IMR-90 (cell line): Measurements from ENCODE around the gene TBC1D22A. TPM values are rescaled to one million over a fixed set of nuclear protein-coding genes. Genes with fewer than 3 reads are reported as not detected.

ENCODE experiments used
- ATAC-seq: fragments of 200-7000 bp; cut with Tn5 transposase; 2 replicates; pipeline ENCODE4 v1.9.1; 2020; ENCODE audit warnings: low read depth, mild to moderate bottlenecking, moderate library complexity
- BruUV-seq: library from RNA; stranded (reverse); fragments of 400-500 nt; replicated peaks from 2 replicates; lab custom pipeline; 2021; lab: Mats Ljungman, UMichigan
- CTCF ChIA-PET: fragments of 300-600 bp; formaldehyde crosslinking; extraction: SDS; loops from one replicate; lab custom pipeline; 2021; ENCODE audit warnings: antibody characterized with exemption; lab: Yijun Ruan, JAX
- POLR2A ChIA-PET: fragments of 300-600 bp; sonication (Branson Sonifier 250); formaldehyde crosslinking; loops from one replicate; lab custom pipeline; 2022; ENCODE audit warnings: antibody characterized with exemption; ENCODE audit not compliant: unreplicated experiment; lab: Charles Lee
- DNase-seq: peaks from one replicate; pipeline ENCODE4 v3.0.0; 2013
- H2AFZ ChIP-seq: replicated peaks from 2 replicates; pipeline ENCODE3; 2013; ENCODE audit warnings: low read length, mild to moderate bottlenecking; ENCODE audit not compliant: poor library complexity
- H2AK5ac ChIP-seq: 2 replicates; pipeline ENCODE4 v1.6.1; 2013; ENCODE audit warnings: low read depth, low read length, inconsistent platforms
- H2AK9ac ChIP-seq: replicated peaks from 2 replicates; pipeline ENCODE3; 2013; ENCODE audit warnings: mild to moderate bottlenecking, low read depth, low read length, moderate library complexity; ENCODE audit not compliant: poor library complexity
- H2BK120ac ChIP-seq: 2 replicates; pipeline ENCODE4 v1.6.1; 2013; ENCODE audit warnings: low read depth, low read length, inconsistent platforms
- H2BK15ac ChIP-seq: 3 replicates; pipeline ENCODE4 v1.6.1; 2013; ENCODE audit warnings: low read depth, low read length, inconsistent platforms
- H2BK20ac ChIP-seq: 2 replicates; pipeline ENCODE4 v1.6.1; 2013; ENCODE audit warnings: low read depth, mild to moderate bottlenecking, inconsistent platforms, low read length, moderate library complexity
- H2BK5ac ChIP-seq: 2 replicates; pipeline ENCODE4 v1.6.1; 2013; ENCODE audit warnings: mild to moderate bottlenecking, low read depth, low read length, inconsistent platforms; ENCODE audit not compliant: poor library complexity, severe bottlenecking
- H3K14ac ChIP-seq: replicated peaks from 2 replicates; pipeline ENCODE4 v1.6.1; 2013; ENCODE audit warnings: low read depth, low read length, inconsistent platforms
- H3K18ac ChIP-seq: 2 replicates; pipeline ENCODE4 v1.6.1; 2013; ENCODE audit warnings: low read depth, low read length, control low read depth
- H3K23ac ChIP-seq: 2 replicates; pipeline ENCODE4 v1.6.1; 2013; ENCODE audit warnings: low read depth, low read length, inconsistent platforms
- H3K27ac ChIP-seq: 2 replicates; pipeline ENCODE4 v1.5.1; 2013; ENCODE audit warnings: mild to moderate bottlenecking, control low read depth, low read length; ENCODE audit not compliant: insufficient read depth
- H3K27me3 ChIP-seq: 2 replicates; pipeline ENCODE4 v1.6.1; 2013; ENCODE audit warnings: low read length; ENCODE audit not compliant: control insufficient read depth, insufficient read depth
- H3K36me3 ChIP-seq: 2 replicates; pipeline ENCODE4 v1.6.1; 2013; ENCODE audit warnings: low read length, mixed read lengths; ENCODE audit not compliant: control insufficient read depth, insufficient read depth
- H3K4ac ChIP-seq: 2 replicates; pipeline ENCODE4 v1.6.1; 2013; ENCODE audit warnings: low read depth, low read length, inconsistent platforms
- H3K4me1 ChIP-seq: 2 replicates; pipeline ENCODE4 v1.6.1; 2013; ENCODE audit warnings: low read length, mixed read lengths; ENCODE audit not compliant: control insufficient read depth, insufficient read depth
- H3K4me2 ChIP-seq: 2 replicates; pipeline ENCODE4 v1.6.1; 2013; ENCODE audit warnings: low read depth, mild to moderate bottlenecking, control low read depth, low read length, moderate library complexity
- H3K4me3 ChIP-seq: 2 replicates; pipeline ENCODE4 v1.5.1; 2013; ENCODE audit warnings: low read depth, mild to moderate bottlenecking, control low read depth, low read length, moderate library complexity; ENCODE audit not compliant: insufficient read depth
- H3K56ac ChIP-seq: 2 replicates; pipeline ENCODE4 v1.6.1; 2013; ENCODE audit warnings: low read length, inconsistent platforms; ENCODE audit not compliant: insufficient read depth; ENCODE audit errors: extremely low read depth
- H3K79me1 ChIP-seq, 2 experiments: 2 replicates each; pipeline ENCODE4 v1.6.1; 2013; ENCODE audit warnings: low read length in 2 of 2, inconsistent platforms in 1 of 2, low read depth in 1 of 2
- H3K9ac ChIP-seq: 2 replicates; pipeline ENCODE4 v1.6.1; 2013; ENCODE audit warnings: low read depth, low read length, control low read depth
- H3K9me1 ChIP-seq: 2 replicates; pipeline ENCODE4 v1.6.1; 2013; ENCODE audit warnings: low read length, inconsistent platforms; ENCODE audit not compliant: insufficient read depth
- H3K9me3 ChIP-seq: 2 replicates; pipeline ENCODE4 v1.6.1; 2013; ENCODE audit warnings: low read length; ENCODE audit not compliant: control insufficient read depth, insufficient read depth
- H4K20me1 ChIP-seq: 2 replicates; pipeline ENCODE4 v1.6.1; 2013; ENCODE audit warnings: low read length, inconsistent platforms; ENCODE audit not compliant: insufficient read depth
- H4K5ac ChIP-seq: 2 replicates; pipeline ENCODE4 v1.6.1; 2013; ENCODE audit warnings: mild to moderate bottlenecking, low read depth, low read length, control low read depth
- H4K8ac ChIP-seq, 2 experiments: 2 replicates each; pipeline ENCODE4 v1.6.1; 2013; ENCODE audit warnings: low read depth in 2 of 2, low read length in 2 of 2, control low read depth in 1 of 2, inconsistent platforms in 1 of 2
- H4K91ac ChIP-seq: 2 replicates; pipeline ENCODE4 v1.6.1; 2013; ENCODE audit warnings: low read depth, low read length, inconsistent platforms; ENCODE audit not compliant: insufficient read depth
- BHLHE40 ChIP-seq: fragments of 150-350 bp; IDR thresholded peaks from 2 replicates; pipeline ENCODE4 v1.6.1; 2016; ENCODE audit warnings: mild to moderate bottlenecking, low read depth, low read length
- CEBPB ChIP-seq: IDR thresholded peaks from 2 replicates; pipeline ENCODE4 v1.6.1; 2012; ENCODE audit warnings: low read depth, low read length, improper control_type of control experiment
- MAZ ChIP-seq: IDR thresholded peaks from 2 replicates; pipeline ENCODE4 v1.6.1; 2012; ENCODE audit warnings: low read depth, mild to moderate bottlenecking, low read length, improper control_type of control experiment, moderate library complexity, borderline replicate concordance
- MXI1 ChIP-seq: IDR thresholded peaks from 2 replicates; pipeline ENCODE4 v1.6.1; 2012; ENCODE audit warnings: low read depth, mild to moderate bottlenecking, low read length, moderate library complexity, borderline replicate concordance
- POLR2A ChIP-seq: IDR thresholded peaks from 2 replicates; pipeline ENCODE4 v1.6.1; 2012; ENCODE audit warnings: mild to moderate bottlenecking, low read depth, low read length
- RCOR1 ChIP-seq: IDR thresholded peaks from 2 replicates; pipeline ENCODE4 v1.6.1; 2012; ENCODE audit warnings: mild to moderate bottlenecking, low read length, improper control_type of control experiment; ENCODE audit not compliant: insufficient replicate concordance
- RFX5 ChIP-seq: IDR thresholded peaks from 2 replicates; pipeline ENCODE4 v1.8.0; 2012; ENCODE audit warnings: low read depth, mild to moderate bottlenecking, low read length, moderate library complexity
- SMC3 ChIP-seq: fragments of 150-350 bp; IDR thresholded peaks from 2 replicates; pipeline ENCODE4 v1.6.1; 2016; ENCODE audit warnings: low read depth, mild to moderate bottlenecking, antibody characterized with exemption, low read length, moderate library complexity
- WGBS, 2 experiments: methylation state at CpG; one replicate each; pipeline versions ENCODE4 v1.1.5 to v1.1.7; 2013; ENCODE audit warnings: missing lambda C conversion rate in 2 of 2; ENCODE audit not compliant: insufficient read length in 1 of 2; ENCODE audit errors: extremely low coverage in 2 of 2; 5-methylcytosine and 5-hydroxymethylcytosine counted together
- dilution Hi-C: fragments of 300-500 bp; cut with HindIII; formaldehyde crosslinking; loops from one replicate; pipeline ENCODE4 v1.14.3; 2018; ENCODE audit warnings: low sequenced_read_pairs; ENCODE audit not compliant: unreplicated experiment
- in situ Hi-C: fragments of 300-500 bp; cut with MboI; formaldehyde crosslinking; loops from 3 replicates; pipeline ENCODE4 v1.14.3; 2019; ENCODE audit warnings: low sequenced_read_pairs, inconsistent platforms, mixed read lengths
- intact Hi-C: fragments of 100-400 bp; cut with micrococcal nuclease; formaldehyde crosslinking; loops from 2 replicates; pipeline ENCODE4 v1.10.0; 2022
- polyA plus RNA-seq, 3 experiments: library from polyadenylated mRNA; depleted of rRNA; stranded (reverse); fragments of >200 nt; gene quantifications; 2 replicates each; pipeline ENCODE4 v1.2.3, GENCODE V29; 2012; ENCODE audit warnings: low replicate concordance in 1 of 3
- total RNA-seq: library from RNA; depleted of rRNA; stranded (reverse); fragments of >200 nt; gene quantifications from 2 replicates; pipeline ENCODE4 v1.2.3, GENCODE V29; 2012
- TF ChIP-seq, protein P1 (sequence below): conservative IDR thresholded peaks from 2 replicates; pipeline ENCODE4 v1.5.1; 2012; ENCODE audit warnings: mild to moderate bottlenecking, low read depth, low read length, improper control_type of control experiment
- TF ChIP-seq, protein P2 (sequence below): fragments of 150-350 bp; IDR thresholded peaks from 2 replicates; pipeline ENCODE4 v1.6.1; 2017; ENCODE audit warnings: mild to moderate bottlenecking, antibody characterized with exemption, low read length, low read depth

The TBC1D22A gene
- total and polyA plus RNA-seq, 2 of the 4 experiments (the other 2 are of a cell fraction) = 9.0 to 16.7 TPM

DNA sequence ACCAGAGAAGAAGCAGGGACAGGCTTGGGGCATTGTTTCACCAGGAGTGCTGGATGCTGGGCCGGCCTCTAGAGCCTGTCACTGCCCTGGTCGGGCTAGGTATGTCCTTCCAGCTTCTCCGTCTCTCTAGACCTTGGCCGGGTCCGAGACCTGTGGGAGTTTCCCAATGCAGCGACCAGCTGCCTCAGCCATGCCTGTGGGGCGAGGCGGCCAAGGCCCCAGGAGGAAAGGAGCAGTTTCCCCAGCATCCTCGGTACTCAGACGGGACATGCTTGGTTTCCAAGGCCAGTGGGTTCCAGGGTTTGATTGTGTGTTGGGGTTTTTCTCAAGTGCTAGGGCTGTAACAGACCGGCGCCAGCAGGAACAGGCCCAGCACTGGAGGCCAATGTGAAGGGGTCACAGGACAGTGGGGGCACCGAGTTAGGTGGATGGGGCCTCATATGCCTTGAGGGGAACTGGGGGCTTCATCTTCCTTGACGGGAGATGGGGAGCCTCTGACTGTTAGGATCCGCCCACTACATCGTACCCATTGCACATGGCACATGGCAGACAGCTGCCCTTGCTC is 339.0 kb downstream of the TBC1D22A start:
- TF ChIP-seq MAZ = no peak
- no peak for TF ChIP-seq SMC3
- no peak for TF ChIP-seq POLR2A
- no peak for TF ChIP-seq RCOR1
- TF ChIP-seq BHLHE40 = no peak
- TF ChIP-seq, protein P1, sequence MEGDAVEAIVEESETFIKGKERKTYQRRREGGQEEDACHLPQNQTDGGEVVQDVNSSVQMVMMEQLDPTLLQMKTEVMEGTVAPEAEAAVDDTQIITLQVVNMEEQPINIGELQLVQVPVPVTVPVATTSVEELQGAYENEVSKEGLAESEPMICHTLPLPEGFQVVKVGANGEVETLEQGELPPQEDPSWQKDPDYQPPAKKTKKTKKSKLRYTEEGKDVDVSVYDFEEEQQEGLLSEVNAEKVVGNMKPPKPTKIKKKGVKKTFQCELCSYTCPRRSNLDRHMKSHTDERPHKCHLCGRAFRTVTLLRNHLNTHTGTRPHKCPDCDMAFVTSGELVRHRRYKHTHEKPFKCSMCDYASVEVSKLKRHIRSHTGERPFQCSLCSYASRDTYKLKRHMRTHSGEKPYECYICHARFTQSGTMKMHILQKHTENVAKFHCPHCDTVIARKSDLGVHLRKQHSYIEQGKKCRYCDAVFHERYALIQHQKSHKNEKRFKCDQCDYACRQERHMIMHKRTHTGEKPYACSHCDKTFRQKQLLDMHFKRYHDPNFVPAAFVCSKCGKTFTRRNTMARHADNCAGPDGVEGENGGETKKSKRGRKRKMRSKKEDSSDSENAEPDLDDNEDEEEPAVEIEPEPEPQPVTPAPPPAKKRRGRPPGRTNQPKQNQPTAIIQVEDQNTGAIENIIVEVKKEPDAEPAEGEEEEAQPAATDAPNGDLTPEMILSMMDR = no peak
- TF ChIP-seq, protein P2, sequence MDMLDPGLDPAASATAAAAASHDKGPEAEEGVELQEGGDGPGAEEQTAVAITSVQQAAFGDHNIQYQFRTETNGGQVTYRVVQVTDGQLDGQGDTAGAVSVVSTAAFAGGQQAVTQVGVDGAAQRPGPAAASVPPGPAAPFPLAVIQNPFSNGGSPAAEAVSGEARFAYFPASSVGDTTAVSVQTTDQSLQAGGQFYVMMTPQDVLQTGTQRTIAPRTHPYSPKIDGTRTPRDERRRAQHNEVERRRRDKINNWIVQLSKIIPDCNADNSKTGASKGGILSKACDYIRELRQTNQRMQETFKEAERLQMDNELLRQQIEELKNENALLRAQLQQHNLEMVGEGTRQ = no peak
- TF ChIP-seq CEBPB = no peak
- TF ChIP-seq MXI1 = no peak
- no peak for TF ChIP-seq RFX5
- BruUV-seq = no TSS peak
- POLR2A ChIA-PET = no interaction called here

More for the DNA sequence above, 339.0 kb downstream of the TBC1D22A start:
- Histone ChIP-seq H3K4ac (no peak overlapping the region), H3K79me1 (peaks cover 0 to 4% of the 10 kb centered on the region in 2 experiments; a peak in 1 of 4 replicates), H3K4me1 (peaks cover 4% of the 10 kb centered on the region), H2AK5ac (no peak overlapping the region), H4K5ac (no peak overlapping the region), H2BK5ac (no peak overlapping the region), H3K23ac (no peak overlapping the region), H3K27me3 (no peaks in the 10 kb centered on the region), H2AK9ac (no peak overlapping the region), H3K18ac (no peak overlapping the region), H3K14ac (no peak overlapping the region), H3K9ac (no peak overlapping the region), H4K91ac (no peak overlapping the region), H2BK120ac (no peak overlapping the region), H3K36me3 (no peaks in the 10 kb centered on the region; the same call in 1 of the 2 replicates), H2AFZ (no peak overlapping the region), H3K9me1 (no peaks in the 10 kb centered on the region; the same call in 1 of the 2 replicates), H4K20me1 (no peaks in the 10 kb centered on the region), H2BK20ac (no peak overlapping the region), H4K8ac (no peak overlapping the region), H3K27ac (no peak overlapping the region), H2BK15ac (no peak overlapping the region), H3K9me3 (no peaks in the 10 kb centered on the region), H3K56ac (no peak overlapping the region), H3K4me3 (no peak overlapping the region), H3K4me2 (no peak overlapping the region)
- CTCF ChIA-PET = no interaction called here
- intact Hi-C loops (no loop called here), dilution Hi-C loops (no loop called here), in situ Hi-C loops (no loop called here)
- ATAC-seq (no peak), DNase-seq (no peak)
- WGBS, 2 experiments = 99% methylated on average over 10 of the region's 16 CpGs; no CpG with 5 or more reads in 1 of the 2 experiments
